NCI-H1105 (cell line): ENCODE measurements around the gene SPAG8.

Source experiments
- DNase-seq: peaks from one replicate; lab custom pipeline; 2025; lab: John Stamatoyannopoulos, UW

The SPAG8 gene

GRCh38 chr9:35810122-35810521 is 1.9 kb downstream of the SPAG8 start:
- no peak for DNase-seq

GRCh38 chr9:35808433-35808832 is 3.6 kb downstream of the SPAG8 start:
- no peak for DNase-seq

- DNase-seq, result no peak
Measured at GRCh38 chr9:35806101-35806500, 6.0 kb downstream of the SPAG8 start.

GRCh38 chr9:35801328-35802128 is 10.5 kb downstream of the SPAG8 start:
- DNase-seq, result no peak

- no peak for DNase-seq
Measured at GRCh38 chr9:35800530-35800929, 11.5 kb downstream of the SPAG8 start.

- no peak for DNase-seq
Measured at GRCh38 chr9:35798658-35799374, 13.2 kb downstream of the SPAG8 start.

- DNase-seq, result no peak
Measured at GRCh38 chr9:35797311-35798109, 14.6 kb downstream of the SPAG8 start.

- DNase-seq, result no peak
Measured at GRCh38 chr9:35795695-35796094, 16.4 kb downstream of the SPAG8 start.

- no peak for DNase-seq
Measured at GRCh38 chr9:35793461-35793860, 18.6 kb downstream of the SPAG8 start.

GRCh38 chr9:35792826-35793225 is 19.2 kb downstream of the SPAG8 start:
- DNase-seq, result no peak

- no peak for DNase-seq
Measured at GRCh38 chr9:35792024-35792813, 19.8 kb downstream of the SPAG8 start.

GRCh38 chr9:35791297-35791921 is 20.7 kb downstream of the SPAG8 start, which contains the start of gene NPR2:
TSS of gene NPR2 (plus strand) at chr9:35791591. CDS start at chr9:35792409, 818 bp downstream.
- no peak for DNase-seq

GRCh38 chr9:35790385-35791296 is 21.4 kb downstream of the SPAG8 start:
- DNase-seq, result peak; percentile 79

GRCh38 chr9:35790025-35790384 is 22.1 kb downstream of the SPAG8 start:
- no peak for DNase-seq

- no peak for DNase-seq
Measured at GRCh38 chr9:35789541-35789940, 22.5 kb downstream of the SPAG8 start.

- no peak for DNase-seq
Measured at GRCh38 chr9:35783418-35783817, 28.6 kb downstream of the SPAG8 start.

- DNase-seq, result no peak
Measured at GRCh38 chr9:35781066-35781465, 31.0 kb downstream of the SPAG8 start.

- DNase-seq, result no peak
Measured at GRCh38 chr9:35778496-35778895, 33.6 kb downstream of the SPAG8 start.

GRCh38 chr9:35776018-35776417 is 36.0 kb downstream of the SPAG8 start:
- peak; percentile 74 for DNase-seq
